Right kidney (tissue), 9 donors: Measurements from ENCODE around the gene DSCAML1.

Source experiments
- DNase-seq: peaks from one replicate; pipeline ENCODE4 v3.0.0-alpha.2; 2016
- long read RNA-seq, 8 donors: transcript quantifications; one replicate each; lab custom pipeline, GENCODE V29; 2026

The DSCAML1 gene
- long read RNA-seq, donor 1, result 0 reads
- long read RNA-seq, donor 2, result 0 reads
- long read RNA-seq, donor 3, partial matches to known transcripts, result 8 of 8 reads
- long read RNA-seq, donor 3, other reads (novel, unspliced or antisense), result 0 of 8 reads
- long read RNA-seq, donor 4, result 0 reads
- long read RNA-seq, donor 5, result 0 reads
- long read RNA-seq, donor 6, result 0 reads
- long read RNA-seq, donor 7, result 0 reads
- long read RNA-seq, donor 8, result 0 reads

- DNase-seq, result peak; percentile 66
These were observed at the start of gene DSCAML1 for GRCh38 chr11:117796872-117797529. Gene DSCAML1, minus strand, starts transcription at chr11:117797216. Its CDS starts 137 bp downstream, at chr11:117797079.

- peak; percentile 69 for DNase-seq
These were observed 46.9 kb upstream of the DSCAML1 start for GRCh38 chr11:117843666-117844484.

GRCh38 chr11:117842131-117842941 lies 45.3 kb upstream of the DSCAML1 start:
- no peak for DNase-seq

GRCh38 chr11:117841551-117842031 lies 44.6 kb upstream of the DSCAML1 start:
- no peak for DNase-seq

- DNase-seq, result no peak
These were observed 44.0 kb upstream of the DSCAML1 start for GRCh38 chr11:117840881-117841550.

- DNase-seq, result no peak
These were observed 43.2 kb upstream of the DSCAML1 start for GRCh38 chr11:117839936-117840813.

GRCh38 chr11:117839380-117839881 lies 42.4 kb upstream of the DSCAML1 start:
- no peak for DNase-seq

- no peak for DNase-seq
These were observed 41.9 kb upstream of the DSCAML1 start for GRCh38 chr11:117838901-117839300.

- no peak for DNase-seq
These were observed 40.8 kb upstream of the DSCAML1 start for GRCh38 chr11:117837791-117838190.

- no peak for DNase-seq
These were observed 40.2 kb upstream of the DSCAML1 start for GRCh38 chr11:117837070-117837776.

GRCh38 chr11:117836077-117836960 lies 39.3 kb upstream of the DSCAML1 start:
- DNase-seq, result no peak

- DNase-seq, result no peak
These were observed 38.6 kb upstream of the DSCAML1 start for GRCh38 chr11:117835576-117835975.

- DNase-seq, result no peak
These were observed 37.9 kb upstream of the DSCAML1 start for GRCh38 chr11:117834838-117835443.

GRCh38 chr11:117834068-117834810 lies 37.2 kb upstream of the DSCAML1 start:
- DNase-seq, result no peak

GRCh38 chr11:117833401-117833891 lies 36.4 kb upstream of the DSCAML1 start:
- no peak for DNase-seq

GRCh38 chr11:117832511-117832910 lies 35.5 kb upstream of the DSCAML1 start:
- DNase-seq, result no peak
